ENCODE data around the gene COLGALT1. TPM values are rescaled to one million over a fixed set of nuclear protein-coding genes. Genes with fewer than 3 reads are reported as not detected.

COLGALT1 gene
- total RNA-seq: 70.7 and 83.5 TPM in 2 replicates

DNA sequence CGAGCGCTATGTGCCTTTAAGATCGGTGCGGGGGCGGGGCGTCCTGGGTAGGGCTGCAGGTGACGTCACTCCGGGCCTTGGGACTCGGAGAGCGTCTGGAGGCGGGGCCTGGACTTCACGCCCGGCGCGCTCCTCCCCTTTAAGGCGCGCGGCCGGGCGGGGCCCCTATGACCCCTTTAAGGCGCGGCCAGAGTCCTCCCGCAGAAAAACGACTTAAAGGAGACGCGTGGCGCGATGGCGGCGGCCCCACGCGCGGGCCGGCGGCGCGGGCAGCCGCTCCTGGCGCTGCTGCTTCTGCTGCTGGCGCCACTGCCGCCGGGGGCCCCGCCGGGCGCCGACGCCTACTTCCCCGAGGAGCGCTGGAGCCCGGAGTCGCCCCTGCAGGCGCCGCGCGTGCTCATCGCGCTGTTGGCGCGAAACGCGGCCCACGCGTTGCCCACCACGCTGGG lies at the start of gene COLGALT1:
COLGALT1 (plus strand) TSS at position 170 of the 449 bp plus-strand sequence; CDS start at position 235, 65 bp downstream.

Other genes with a start within 250 kb of the COLGALT1 start
- gene MRPL34, start 249.8 kb upstream of the COLGALT1 start, total RNA-seq: 40.0 and 48.0 TPM in 2 replicates
- 26.6 and 27.0 TPM in 2 replicates for gene DDA1, start 246.1 kb upstream of the COLGALT1 start, total RNA-seq
- gene ANO8, start 220.8 kb upstream of the COLGALT1 start, total RNA-seq: 3.2 and 4.3 TPM in 2 replicates
- 13.0 and 20.0 TPM in 2 replicates for gene GTPBP3, start 218.1 kb upstream of the COLGALT1 start, total RNA-seq
- gene PLVAP, start 178.3 kb upstream of the COLGALT1 start, total RNA-seq: 2.5 and 3.6 TPM in 2 replicates
- gene CCDC194, start 161.5 kb upstream of the COLGALT1 start, total RNA-seq: 0.13 and 0.50 TPM in 2 replicates
- gene BST2, start 150.0 kb upstream of the COLGALT1 start, total RNA-seq: 35.6 and 46.1 TPM in 2 replicates
- 29.5 and 40.0 TPM in 2 replicates for gene MVB12A, start 135.6 kb upstream of the COLGALT1 start, total RNA-seq
- gene TMEM221, start 107.0 kb upstream of the COLGALT1 start, total RNA-seq: not detected in 2 replicates
- not detected in 2 replicates for gene NXNL1, start 94.7 kb upstream of the COLGALT1 start, total RNA-seq
- gene SLC27A1, start 85.1 kb upstream of the COLGALT1 start, total RNA-seq: 9.3 TPM in 2 replicates
- gene PGLS, start 44.0 kb upstream of the COLGALT1 start, total RNA-seq: 45.3 and 53.1 TPM in 2 replicates
- gene UNC13A, start 132.7 kb downstream of the COLGALT1 start, total RNA-seq: under 0.01 TPM in 2 replicates
- gene MAP1S, start 163.8 kb downstream of the COLGALT1 start, total RNA-seq: 38.8 and 44.8 TPM in 2 replicates
- gene FCHO1, start 195.8 kb downstream of the COLGALT1 start, total RNA-seq: 0.93 and 1.7 TPM in 2 replicates
- gene B3GNT3, start 239.5 kb downstream of the COLGALT1 start, total RNA-seq: not detected in 2 replicates

Measured in thoracic aorta endothelial cell (primary cell).